GM18868 (cell line): ENCODE results near the gene GUCA2A.
"Not testable (repeated sequence)": the region's sequence is repeated elsewhere in the genome, so short reads cannot be mapped to it uniquely, and the experiment has no call there.

ENCODE experiments used
- ATAC-seq: cut with Tn5 transposase; IDR thresholded peaks from one replicate; pipeline ENCODE4 v1.9.1; 2021; ENCODE audit warnings: mild to moderate bottlenecking, moderate library complexity; ENCODE audit not compliant: unreplicated experiment

The GUCA2A gene

GRCh38 chr1:42164551-42165420, at the start of gene GUCA2A:
Gene GUCA2A, minus strand, starts transcription at chr1:42164745. Its CDS starts 33 bp downstream, at chr1:42164712.
- no peak for ATAC-seq

- ATAC-seq: no peak
Observed at GRCh38 chr1:42211224-42211623, 46.7 kb upstream of the GUCA2A start.

GRCh38 chr1:42210421-42211133, 46.0 kb upstream of the GUCA2A start:
- no peak for ATAC-seq

GRCh38 chr1:42209526-42210251, 45.1 kb upstream of the GUCA2A start:
- ATAC-seq: no peak

- ATAC-seq: not testable (repeated sequence)
Observed at GRCh38 chr1:42206930-42207329, 42.4 kb upstream of the GUCA2A start.

- no peak for ATAC-seq
Observed at GRCh38 chr1:42206164-42206563, 41.6 kb upstream of the GUCA2A start.

GRCh38 chr1:42201986-42202385, 37.4 kb upstream of the GUCA2A start:
- no peak for ATAC-seq

GRCh38 chr1:42198251-42198650, 33.7 kb upstream of the GUCA2A start:
- no peak for ATAC-seq

GRCh38 chr1:42195841-42196240, 31.3 kb upstream of the GUCA2A start:
- no peak for ATAC-seq

GRCh38 chr1:42192106-42192505, 27.6 kb upstream of the GUCA2A start:
- ATAC-seq: no peak

- ATAC-seq: no peak
Observed at GRCh38 chr1:42191319-42191718, 26.8 kb upstream of the GUCA2A start.

GRCh38 chr1:42189931-42190853, 25.6 kb upstream of the GUCA2A start:
- ATAC-seq: no peak

GRCh38 chr1:42186152-42186551, 21.6 kb upstream of the GUCA2A start:
- ATAC-seq: no peak

GRCh38 chr1:42184616-42185015, 20.1 kb upstream of the GUCA2A start:
- no peak for ATAC-seq

- no peak for ATAC-seq
Observed at GRCh38 chr1:42183957-42184268, 19.4 kb upstream of the GUCA2A start.

- ATAC-seq: no peak
Observed at GRCh38 chr1:42183210-42183956, 18.8 kb upstream of the GUCA2A start.

GRCh38 chr1:42181687-42182086, 17.1 kb upstream of the GUCA2A start:
- no peak for ATAC-seq

GRCh38 chr1:42179900-42180329, 15.4 kb upstream of the GUCA2A start:
- ATAC-seq: no peak

- ATAC-seq: no peak
Observed at GRCh38 chr1:42179275-42179674, 14.7 kb upstream of the GUCA2A start.

GRCh38 chr1:42178249-42178648, 13.7 kb upstream of the GUCA2A start:
- ATAC-seq: no peak
